HepG2 (cell line): Measurements from ENCODE around the gene EVA1A. TPM values are rescaled to one million over a fixed set of nuclear protein-coding genes. Genes with fewer than 3 reads are reported as not detected.

Source experiments
- CSRNP1 ChIP-seq: sonication (generic); formaldehyde crosslinking; IDR thresholded peaks from 2 replicates; pipeline ENCODE4 v1.8.1; 2023; ENCODE audit warnings: mild to moderate bottlenecking, missing genetic modification reagents
- DNMT3B ChIP-seq: conservative IDR thresholded peaks from 2 replicates; pipeline ENCODE4 v1.6.1; 2016; ENCODE audit warnings: missing biosample characterization, control low read depth
- FOSL2 ChIP-seq: sonication (generic); formaldehyde crosslinking; IDR thresholded peaks from 2 replicates; pipeline ENCODE4 v1.4.0; 2020; ENCODE audit warnings: missing genetic modification reagents
- FOXM1 ChIP-seq: sonication (generic); formaldehyde crosslinking; IDR thresholded peaks from 2 replicates; pipeline ENCODE4 v1.5.0; 2020; ENCODE audit warnings: missing genetic modification reagents
- HHEX ChIP-seq: IDR thresholded peaks from 2 replicates; pipeline ENCODE4 v1.6.1; 2016; ENCODE audit warnings: control low read depth
- HOXA5 ChIP-seq: sonication (generic); formaldehyde crosslinking; IDR thresholded peaks from 2 replicates; pipeline ENCODE4 v1.4.0; 2020; ENCODE audit warnings: missing genetic modification reagents
- JUNB ChIP-seq: sonication (generic); formaldehyde crosslinking; IDR thresholded peaks from 2 replicates; pipeline ENCODE4 v1.8.0; 2022; ENCODE audit warnings: missing genetic modification reagents, mild to moderate bottlenecking, borderline replicate concordance
- KMT2A ChIP-seq: sonication (generic); formaldehyde crosslinking; IDR thresholded peaks from 2 replicates; pipeline ENCODE4 v1.4.0; 2020; ENCODE audit warnings: missing genetic modification reagents
- MAF1 ChIP-seq: sonication (generic); formaldehyde crosslinking; IDR thresholded peaks from 2 replicates; pipeline ENCODE4 v1.5.0; 2020; ENCODE audit warnings: missing genetic modification reagents, borderline replicate concordance
- RFX3 ChIP-seq: IDR thresholded peaks from 2 replicates; pipeline ENCODE4 v1.6.1; 2016; ENCODE audit warnings: missing biosample characterization, missing genetic modification reagents
- RXRA ChIP-seq: sonication (generic); formaldehyde crosslinking; IDR thresholded peaks from 2 replicates; pipeline ENCODE4 v1.5.1; 2020; ENCODE audit warnings: missing genetic modification reagents
- SP4 ChIP-seq: sonication (generic); formaldehyde crosslinking; IDR thresholded peaks from 2 replicates; pipeline ENCODE4 v1.8.1; 2023; ENCODE audit warnings: mild to moderate bottlenecking, missing genetic modification reagents
- STAT6 ChIP-seq: sonication (generic); formaldehyde crosslinking; IDR thresholded peaks from 2 replicates; pipeline ENCODE4 v1.4.0; 2020; ENCODE audit warnings: missing genetic modification reagents, mild to moderate bottlenecking, borderline replicate concordance
- TAF15 ChIP-seq: fragments of 200-400 bp; formaldehyde crosslinking; IDR thresholded peaks from one replicate; pipeline ENCODE4 v1.6.1; 2018; ENCODE audit warnings: mild to moderate bottlenecking, low read depth, low read length; ENCODE audit not compliant: poor library complexity, severe bottlenecking
- TFDP2 ChIP-seq: sonication (generic); formaldehyde crosslinking; IDR thresholded peaks from 2 replicates; pipeline ENCODE4 v1.4.0; 2020; ENCODE audit warnings: missing genetic modification reagents
- XRCC5 ChIP-seq: fragments of 200-400 bp; formaldehyde crosslinking; optimal IDR thresholded peaks from 2 replicates; pipeline ENCODE3; 2017; ENCODE audit warnings: mild to moderate bottlenecking, low read length
- ZNF34 ChIP-seq: sonication (generic); formaldehyde crosslinking; IDR thresholded peaks from 2 replicates; pipeline ENCODE4 v1.4.0; 2020; ENCODE audit warnings: mild to moderate bottlenecking, missing genetic modification reagents, borderline replicate concordance
- ZNF496 ChIP-seq: sonication (generic); formaldehyde crosslinking; IDR thresholded peaks from 2 replicates; pipeline ENCODE4 v1.8.1; 2023; ENCODE audit warnings: mild to moderate bottlenecking, moderate library complexity, missing genetic modification reagents; ENCODE audit not compliant: insufficient replicate concordance
- ZNF83 ChIP-seq: sonication (generic); formaldehyde crosslinking; IDR thresholded peaks from 2 replicates; pipeline ENCODE4 v1.4.0; 2020; ENCODE audit warnings: missing genetic modification reagents, mild to moderate bottlenecking, borderline replicate concordance
- ZUFSP ChIP-seq: sonication (generic); formaldehyde crosslinking; IDR thresholded peaks from 2 replicates; pipeline ENCODE4 v1.9.0; 2021; ENCODE audit warnings: missing genetic modification reagents, mild to moderate bottlenecking, borderline replicate concordance
- polyA plus RNA-seq, 8 experiments: library from polyadenylated mRNA; depleted of rRNA in 3 of 8; stranded (reverse) in 7 of 8; unstranded in 1 of 8; fragments of >200 nt; fragmentation: Illumina TruSeq in 4 of 8; extraction: Trizol in 4 of 8; gene quantifications; 2 replicates each; pipeline versions ENCODE4 v1.2.1 to v1.2.3, GENCODE V29; 2011 to 2016; ENCODE audit warnings: low read depth in 4 of 8, missing spikeins in 1 of 8, mixed read lengths in 1 of 8; ENCODE audit not compliant: insufficient read depth in 1 of 8
- total RNA-seq, 5 experiments: library from RNA; depleted of rRNA; stranded (reverse); fragments of >200 nt; fragmentation: Illumina TruSeq; extraction: Trizol; gene quantifications; 2 replicates each; pipeline ENCODE4 v1.2.3, GENCODE V29; 2016; ENCODE audit warnings: low read depth in 1 of 5
- TF ChIP-seq, protein P1 (sequence below): sonication (generic); formaldehyde crosslinking; IDR thresholded peaks from 2 replicates; pipeline ENCODE4 v1.5.1; 2020; ENCODE audit warnings: missing genetic modification reagents, mild to moderate bottlenecking, borderline replicate concordance

Gene EVA1A
- total and polyA plus RNA-seq, 2 of the 13 experiments (the other 11 are each of a cell fraction or from before 2014, with no cell fraction given): 57.5 to 57.8 TPM

DNA sequence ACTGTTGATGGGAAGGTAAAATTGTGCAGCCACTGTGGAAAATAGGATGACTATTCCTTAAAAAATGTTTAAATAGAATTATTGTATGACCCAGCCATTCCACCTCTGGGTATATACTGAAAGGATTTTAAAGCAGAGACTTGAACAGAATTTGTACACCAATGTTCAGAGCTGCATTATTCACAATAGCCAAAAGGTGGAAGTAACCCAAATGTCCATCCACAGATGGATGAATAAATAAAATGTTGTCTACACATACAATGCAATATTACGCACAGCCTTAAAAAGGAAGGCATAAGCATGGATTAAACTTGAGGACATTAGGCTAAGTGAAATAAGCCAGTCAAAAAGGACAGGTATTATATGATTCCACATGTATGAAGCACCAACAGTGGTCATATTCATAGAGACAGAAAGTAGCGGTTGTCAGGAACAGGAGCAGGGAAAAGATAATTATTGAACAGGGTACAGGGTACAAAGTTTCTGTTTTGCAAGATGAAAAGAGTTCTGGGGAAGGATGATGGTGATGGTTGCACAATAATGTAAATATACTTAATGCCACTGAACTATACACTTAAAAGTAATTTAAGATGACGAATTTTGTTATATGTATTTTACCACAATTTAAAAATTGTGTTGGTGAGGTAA lies 39.4 kb downstream of the EVA1A start (continued):
- TF ChIP-seq ZUFSP (CRISPR knock-in tag): no peak
- TF ChIP-seq, protein P1, sequence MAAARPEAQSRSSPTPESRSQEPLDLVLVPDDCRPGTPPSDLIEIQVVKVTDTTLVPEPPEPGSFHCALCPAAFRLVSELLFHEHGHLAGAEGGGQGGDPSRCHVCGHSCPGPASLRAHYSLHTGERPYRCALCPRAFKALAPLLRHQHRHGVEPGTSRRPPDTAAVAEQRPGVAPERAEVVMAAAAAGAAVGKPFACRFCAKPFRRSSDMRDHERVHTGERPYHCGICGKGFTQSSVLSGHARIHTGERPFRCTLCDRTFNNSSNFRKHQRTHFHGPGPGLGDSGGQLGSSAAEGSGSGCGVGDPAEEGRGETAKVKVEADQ (CRISPR knock-in tag): 0 out of 2 replicates have a peak, but pooled peaks have one; percentile 54
- no peak for TF ChIP-seq RFX3 (CRISPR knock-in tag)
- TF ChIP-seq SP4: no peak
- 0 out of 2 replicates have a peak, but pooled peaks have one; percentile 88 for TF ChIP-seq STAT6 (CRISPR knock-in tag)
- TF ChIP-seq RXRA (CRISPR knock-in tag): no peak
- peak; percentile 81; the same call in 1 of the 2 replicates for TF ChIP-seq JUNB (CRISPR knock-in tag)
- no peak for TF ChIP-seq MAF1 (CRISPR knock-in tag)
- peak; percentile 85 for TF ChIP-seq FOSL2 (CRISPR knock-in tag)
- peak; percentile 97 for TF ChIP-seq HOXA5 (CRISPR knock-in tag)
- peak; percentile 81 for TF ChIP-seq HHEX (CRISPR knock-in tag)
- TF ChIP-seq TFDP2 (CRISPR knock-in tag): peak; percentile 56; the same call in 1 of the 2 replicates
- TF ChIP-seq XRCC5: no peak
- TF ChIP-seq TAF15: no peak
- no peak for TF ChIP-seq CSRNP1 (CRISPR knock-in tag)
- TF ChIP-seq ZNF496 (CRISPR knock-in tag): no peak
- peak; percentile 36; the same call in 1 of the 2 replicates for TF ChIP-seq ZNF34 (CRISPR knock-in tag)
- no peak for TF ChIP-seq ZNF83 (CRISPR knock-in tag)
- TF ChIP-seq DNMT3B (CRISPR knock-in tag): peak; percentile 50; the same call in 1 of the 2 replicates
- no peak for TF ChIP-seq KMT2A (CRISPR knock-in tag)
- TF ChIP-seq FOXM1 (CRISPR knock-in tag): no peak
